ENCODE data around the gene MALRD1.

MALRD1 gene

GRCh38 chr10:19541299-19541698 is 492.7 kb downstream of the MALRD1 start:
- Histone ChIP-seq H3K9ac (no peak overlapping the region), H3K4me2 (no peak overlapping the region), H3K9me3 (replicated peaks in 1 of 11) (no peaks in the 10 kb centered on the region), H3K4me1 (no peaks in the 10 kb centered on the region), H3K4me3 (no peak overlapping the region), H3K27me3 (no peaks in the 10 kb centered on the region), H3K27ac (no peak overlapping the region), H3K36me3 (no peaks in the 10 kb centered on the region), H4K20me1 (no peaks in the 10 kb centered on the region)
- no peak for TF ChIP-seq Cebpa-rat (IDR thresholded peaks at IDR 0.05)

GRCh38 chr10:19546224-19546623 is 497.6 kb downstream of the MALRD1 start:
- Histone ChIP-seq H3K27ac (no peak overlapping the region), H4K20me1 (no peaks in the 10 kb centered on the region), H3K9ac (no peak overlapping the region), H3K9me3 (replicated peaks in 1 of 11) (peaks cover 0 to 3% (median 0%) of the 10 kb centered on the region in 11 experiments; a peak in 2 of 22 replicates), H3K4me1 (0 out of 20 replicates have a peak, but pooled peaks cover 0 to 5% (median 0%) of the 10 kb centered on the region in 10 experiments), H3K36me3 (no peaks in the 10 kb centered on the region), H3K4me2 (no peak overlapping the region), H3K27me3 (no peaks in the 10 kb centered on the region), H3K4me3 (no peak overlapping the region)
- TF ChIP-seq Cebpa-rat (IDR thresholded peaks at IDR 0.05), result no peak

GRCh38 chr10:19549503-19549902 is 500.9 kb downstream of the MALRD1 start:
- H3K4me2 ChIP-seq, result no peak overlapping the region
- H3K9ac ChIP-seq, result no peak overlapping the region
- TF ChIP-seq Cebpa-rat (IDR thresholded peaks at IDR 0.05), result no peak
- 0 out of 20 replicates have a peak, but pooled peaks cover 0 to 5% (median 0%) of the 10 kb centered on the region in 10 experiments for H3K4me1 ChIP-seq
- H3K9me3 ChIP-seq (replicated peaks in 1 of 11), result peaks cover 0 to 3% (median 0%) of the 10 kb centered on the region in 11 experiments; a peak in 2 of 22 replicates
- H3K36me3 ChIP-seq, result no peaks in the 10 kb centered on the region
- no peaks in the 10 kb centered on the region for H4K20me1 ChIP-seq
- no peaks in the 10 kb centered on the region for H3K27me3 ChIP-seq
- no peak overlapping the region for H3K4me3 ChIP-seq
- no peak overlapping the region for H3K27ac ChIP-seq

GRCh38 chr10:19556666-19557065 is 508.1 kb downstream of the MALRD1 start:
- Histone ChIP-seq H3K9ac (no peak overlapping the region), H3K4me1 (no peaks in the 10 kb centered on the region), H3K36me3 (no peaks in the 10 kb centered on the region), H3K27me3 (no peaks in the 10 kb centered on the region), H4K20me1 (no peaks in the 10 kb centered on the region), H3K4me2 (no peak overlapping the region), H3K27ac (no peak overlapping the region), H3K4me3 (no peak overlapping the region), H3K9me3 (replicated peaks in 1 of 11) (no peaks in the 10 kb centered on the region)
- no peak for TF ChIP-seq Cebpa-rat (IDR thresholded peaks at IDR 0.05)

- Histone ChIP-seq H3K4me2 (no peak overlapping the region), H3K27me3 (no peaks in the 10 kb centered on the region), H3K36me3 (no peaks in the 10 kb centered on the region), H3K4me1 (no peaks in the 10 kb centered on the region), H3K4me3 (no peak overlapping the region), H4K20me1 (no peaks in the 10 kb centered on the region), H3K9me3 (replicated peaks in 1 of 11) (no peaks in the 10 kb centered on the region), H3K9ac (no peak overlapping the region), H3K27ac (no peak overlapping the region)
- no peak for TF ChIP-seq Cebpa-rat (IDR thresholded peaks at IDR 0.05)
Observed at GRCh38 chr10:19561181-19561580, 512.6 kb downstream of the MALRD1 start.

- no peak for TF ChIP-seq Cebpa-rat (IDR thresholded peaks at IDR 0.05)
- Histone ChIP-seq H3K4me3 (no peak overlapping the region), H3K4me2 (no peak overlapping the region), H3K4me1 (no peaks in the 10 kb centered on the region), H3K9me3 (replicated peaks in 1 of 11) (no peaks in the 10 kb centered on the region), H3K36me3 (no peaks in the 10 kb centered on the region), H3K27me3 (no peaks in the 10 kb centered on the region), H4K20me1 (no peaks in the 10 kb centered on the region), H3K27ac (no peak overlapping the region), H3K9ac (no peak overlapping the region)
Observed at GRCh38 chr10:19563388-19564141, 515.0 kb downstream of the MALRD1 start.

GRCh38 chr10:19570120-19570519 is 521.5 kb downstream of the MALRD1 start:
- Histone ChIP-seq H3K36me3 (no peaks in the 10 kb centered on the region), H3K9ac (no peak overlapping the region), H3K27ac (no peak overlapping the region), H3K4me3 (no peak overlapping the region), H4K20me1 (no peaks in the 10 kb centered on the region), H3K27me3 (no peaks in the 10 kb centered on the region), H3K4me2 (no peak overlapping the region), H3K9me3 (replicated peaks in 1 of 11) (no peaks in the 10 kb centered on the region), H3K4me1 (no peaks in the 10 kb centered on the region)
- TF ChIP-seq Cebpa-rat (IDR thresholded peaks at IDR 0.05), result no peak; a peak in 1 of 22 replicates

GRCh38 chr10:19570991-19571390 is 522.4 kb downstream of the MALRD1 start:
- no peaks in the 10 kb centered on the region for H4K20me1 ChIP-seq
- H3K27me3 ChIP-seq, result no peaks in the 10 kb centered on the region
- H3K4me1 ChIP-seq, result no peaks in the 10 kb centered on the region
- H3K9ac ChIP-seq, result no peak overlapping the region
- H3K4me2 ChIP-seq, result no peak overlapping the region
- H3K9me3 ChIP-seq (replicated peaks in 1 of 11), result no peaks in the 10 kb centered on the region
- TF ChIP-seq Cebpa-rat (IDR thresholded peaks at IDR 0.05), result no peak
- H3K27ac ChIP-seq, result no peak overlapping the region
- H3K36me3 ChIP-seq, result no peaks in the 10 kb centered on the region
- H3K4me3 ChIP-seq, result no peak overlapping the region

- no peaks in the 10 kb centered on the region for H3K4me1 ChIP-seq
- H3K9ac ChIP-seq, result no peak overlapping the region
- H3K4me3 ChIP-seq, result no peak overlapping the region
- no peak for TF ChIP-seq Cebpa-rat (IDR thresholded peaks at IDR 0.05)
- H3K27me3 ChIP-seq, result no peaks in the 10 kb centered on the region
- H3K36me3 ChIP-seq, result no peaks in the 10 kb centered on the region
- no peaks in the 10 kb centered on the region for H4K20me1 ChIP-seq
- no peak overlapping the region for H3K4me2 ChIP-seq
- no peaks in the 10 kb centered on the region for H3K9me3 ChIP-seq (replicated peaks in 1 of 11)
- H3K27ac ChIP-seq, result no peak overlapping the region
Observed at GRCh38 chr10:19572056-19572455, 523.5 kb downstream of the MALRD1 start.

- no peak overlapping the region for H3K4me2 ChIP-seq
- no peaks in the 10 kb centered on the region for H3K27me3 ChIP-seq
- peaks cover 0 to 4% (median 0%) of the 10 kb centered on the region in 10 experiments; a peak in 1 of 20 replicates for H3K4me1 ChIP-seq
- no peaks in the 10 kb centered on the region for H3K36me3 ChIP-seq
- H3K4me3 ChIP-seq, result no peak overlapping the region
- TF ChIP-seq Cebpa-rat (IDR thresholded peaks at IDR 0.05), result no peak
- no peak overlapping the region for H3K9ac ChIP-seq
- no peak overlapping the region for H3K27ac ChIP-seq
- H4K20me1 ChIP-seq, result no peaks in the 10 kb centered on the region
- H3K9me3 ChIP-seq (replicated peaks in 1 of 11), result no peaks in the 10 kb centered on the region
Observed at GRCh38 chr10:19576576-19576975, 528.0 kb downstream of the MALRD1 start.

Data from BLaER1 treated with 17β-estradiol and CSF1 and Interleukin-3, amounts not matched to agents 10 nM and 100 nM (cell line).